ENCODE results near the gene WDR46.

The WDR46 gene

GRCh38 chr6:33295621-33296369 is 6.8 kb upstream of the WDR46 start:
- no peak for DNase-seq (ENCODE audit: low read depth in 2 of 2)
- TF ChIP-seq, protein P1, sequence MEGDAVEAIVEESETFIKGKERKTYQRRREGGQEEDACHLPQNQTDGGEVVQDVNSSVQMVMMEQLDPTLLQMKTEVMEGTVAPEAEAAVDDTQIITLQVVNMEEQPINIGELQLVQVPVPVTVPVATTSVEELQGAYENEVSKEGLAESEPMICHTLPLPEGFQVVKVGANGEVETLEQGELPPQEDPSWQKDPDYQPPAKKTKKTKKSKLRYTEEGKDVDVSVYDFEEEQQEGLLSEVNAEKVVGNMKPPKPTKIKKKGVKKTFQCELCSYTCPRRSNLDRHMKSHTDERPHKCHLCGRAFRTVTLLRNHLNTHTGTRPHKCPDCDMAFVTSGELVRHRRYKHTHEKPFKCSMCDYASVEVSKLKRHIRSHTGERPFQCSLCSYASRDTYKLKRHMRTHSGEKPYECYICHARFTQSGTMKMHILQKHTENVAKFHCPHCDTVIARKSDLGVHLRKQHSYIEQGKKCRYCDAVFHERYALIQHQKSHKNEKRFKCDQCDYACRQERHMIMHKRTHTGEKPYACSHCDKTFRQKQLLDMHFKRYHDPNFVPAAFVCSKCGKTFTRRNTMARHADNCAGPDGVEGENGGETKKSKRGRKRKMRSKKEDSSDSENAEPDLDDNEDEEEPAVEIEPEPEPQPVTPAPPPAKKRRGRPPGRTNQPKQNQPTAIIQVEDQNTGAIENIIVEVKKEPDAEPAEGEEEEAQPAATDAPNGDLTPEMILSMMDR (IDR thresholded peaks at IDR 0.05; ENCODE audit: low read depth, low read length): no peak
- no peak overlapping the region for H3K4me3 ChIP-seq (replicated peaks in 1 of 2; ENCODE audit: low read depth in 2 of 2, low read length in 2 of 2)

DNA sequence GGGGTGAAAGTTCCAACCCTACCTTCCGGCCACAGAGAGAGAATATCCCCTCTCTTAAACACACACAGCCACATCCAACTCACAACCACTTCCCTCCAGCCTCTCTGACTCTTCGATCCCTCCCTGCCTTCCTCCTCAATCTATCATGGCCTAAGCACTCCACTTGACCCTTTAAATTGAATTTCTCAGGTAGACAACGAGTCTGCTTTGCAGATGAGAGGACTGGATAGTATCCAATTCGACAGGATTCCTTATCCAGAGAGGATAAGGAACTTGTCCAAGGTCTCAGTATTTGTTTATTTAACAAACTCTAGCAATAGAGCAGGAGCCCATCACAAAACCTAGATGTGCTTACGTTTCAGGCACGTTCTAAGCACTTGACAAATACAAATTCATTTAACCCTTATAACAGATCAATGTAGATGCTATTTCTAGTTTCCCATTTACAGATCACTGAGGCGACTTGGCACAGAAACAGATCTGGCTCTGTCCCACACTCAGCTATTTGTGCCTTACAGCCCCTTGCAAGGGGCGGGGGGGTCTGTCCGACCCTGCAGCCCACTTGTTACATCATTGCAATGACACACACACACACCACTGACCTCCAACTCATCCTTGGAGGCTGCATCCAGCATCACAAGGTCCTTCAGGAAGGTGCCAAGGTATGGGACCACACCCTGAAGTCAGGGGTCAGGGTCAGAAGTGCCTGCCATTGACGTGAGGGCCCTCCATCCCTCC is 5.2 kb upstream of the WDR46 start:
- TF ChIP-seq, protein P1 (IDR thresholded peaks at IDR 0.05; ENCODE audit: low read depth, low read length): no peak
- H3K4me3 ChIP-seq (replicated peaks in 1 of 2; ENCODE audit: low read depth in 2 of 2, low read length in 2 of 2): no peak overlapping the region

GRCh38 chr6:33292996-33293682 is 4.1 kb upstream of the WDR46 start:
- TF ChIP-seq, protein P1 (IDR thresholded peaks at IDR 0.05; ENCODE audit: low read depth, low read length): no peak
- H3K4me3 ChIP-seq (replicated peaks in 1 of 2; ENCODE audit: low read depth in 2 of 2, low read length in 2 of 2): no peak overlapping the region

More for the DNA sequence above, 5.2 kb upstream of the WDR46 start:
- no peak for DNase-seq (ENCODE audit: low read depth in 2 of 2)

GRCh38 chr6:33290459-33290858 is 1.4 kb upstream of the WDR46 start:
- TF ChIP-seq, protein P1 (IDR thresholded peaks at IDR 0.05; ENCODE audit: low read depth, low read length): no peak
- no peak for DNase-seq (ENCODE audit: low read depth in 2 of 2)
- peak overlapping the region in 1 of 2 donors; percentile 90 for H3K4me3 ChIP-seq (replicated peaks in 1 of 2; ENCODE audit: low read depth in 2 of 2, low read length in 2 of 2)

More at GRCh38 chr6:33292996-33293682, 4.1 kb upstream of the WDR46 start:
- DNase-seq (ENCODE audit: low read depth in 2 of 2): no peak

GRCh38 chr6:33289784-33290315 is 811 bp upstream of the WDR46 start:
- no peak for DNase-seq (ENCODE audit: low read depth in 2 of 2)
- TF ChIP-seq, protein P1 (IDR thresholded peaks at IDR 0.05; ENCODE audit: low read depth, low read length): no peak
- peak overlapping the region; percentile 86 to 90 for H3K4me3 ChIP-seq (replicated peaks in 1 of 2; ENCODE audit: low read depth in 2 of 2, low read length in 2 of 2)

GRCh38 chr6:33288141-33288920 is 708 bp downstream of the WDR46 start:
- H3K4me3 ChIP-seq (replicated peaks in 1 of 2; ENCODE audit: low read depth in 2 of 2, low read length in 2 of 2): peak overlapping the region; percentile 86 to 90
- TF ChIP-seq, protein P1 (IDR thresholded peaks at IDR 0.05; ENCODE audit: low read depth, low read length): no peak
- no peak for DNase-seq (ENCODE audit: low read depth in 2 of 2)
